Loucy (cell line): ENCODE results near the gene LDB3.
A peak's percentile ranks its signal among the peaks of the same experiment; 100 is the strongest.

Experiments
- H2AFZ ChIP-seq: fragments of 200-600 bp; sonication (generic); 2 replicates; pipeline ENCODE4 v1.6.0; 2016; ENCODE audit warnings: antibody characterized with exemption, mild to moderate bottlenecking, low read length, moderate library complexity
- H3F3A ChIP-seq: fragments of 200-600 bp; 2 replicates; pipeline ENCODE4 v1.6.0; 2016; ENCODE audit warnings: antibody characterized with exemption, low read depth, mild to moderate bottlenecking
- H3K27me3 ChIP-seq: fragments of 200-600 bp; sonication (generic); 2 replicates; pipeline ENCODE4 v1.6.1; 2014; ENCODE audit warnings: low read length, mild to moderate bottlenecking; ENCODE audit not compliant: insufficient read depth, poor library complexity, severe bottlenecking
- H3K36me3 ChIP-seq: fragments of 200-600 bp; sonication (generic); 2 replicates; pipeline ENCODE4 v1.6.1; 2016; ENCODE audit warnings: low read length; ENCODE audit not compliant: insufficient read depth
- H3K4me1 ChIP-seq: fragments of 200-600 bp; sonication (generic); 2 replicates; pipeline ENCODE4 v1.5.1; 2014; ENCODE audit warnings: low read length, mild to moderate bottlenecking; ENCODE audit not compliant: insufficient read depth, poor library complexity, severe bottlenecking
- H3K4me2 ChIP-seq: fragments of 200-600 bp; sonication (generic); 2 replicates; pipeline ENCODE4 v1.6.0; 2014; ENCODE audit warnings: antibody characterized with exemption, low read length, low read depth, mild to moderate bottlenecking; ENCODE audit not compliant: poor library complexity, severe bottlenecking
- H3K4me3 ChIP-seq: fragments of 200-600 bp; sonication (generic); 2 replicates; pipeline ENCODE4 v1.5.1; 2014; ENCODE audit warnings: low read length, mild to moderate bottlenecking, mixed read lengths; ENCODE audit not compliant: poor library complexity, severe bottlenecking
- H3K79me2 ChIP-seq: fragments of 200-600 bp; sonication (generic); 2 replicates; pipeline ENCODE4 v1.6.1; 2014; ENCODE audit warnings: low read length; ENCODE audit not compliant: insufficient read depth
- H3K9ac ChIP-seq: fragments of 200-600 bp; sonication (generic); 2 replicates; pipeline ENCODE4 v1.6.0; 2014; ENCODE audit warnings: mild to moderate bottlenecking, low read depth, low read length, moderate library complexity; ENCODE audit not compliant: poor library complexity, severe bottlenecking
- H3K9me2 ChIP-seq: fragments of 200-600 bp; sonication (generic); replicated peaks from 2 replicates; pipeline ENCODE4 v1.6.1; 2016; ENCODE audit warnings: low read depth, low read length, mixed read lengths
- H3K9me3 ChIP-seq: fragments of 200-600 bp; sonication (generic); 2 replicates; pipeline ENCODE4 v1.6.1; 2014; ENCODE audit warnings: mild to moderate bottlenecking, antibody characterized with exemption, low read length, low read depth; ENCODE audit not compliant: insufficient read depth
- H4K20me1 ChIP-seq: fragments of 200-600 bp; sonication (generic); 2 replicates; pipeline ENCODE4 v1.6.0; 2014; ENCODE audit warnings: antibody characterized with exemption, low read length, mild to moderate bottlenecking; ENCODE audit not compliant: insufficient read depth, poor library complexity, severe bottlenecking
- EZH2phosphoT487 ChIP-seq: fragments of 200-600 bp; IDR thresholded peaks from 2 replicates; pipeline ENCODE4 v1.6.1; 2018; ENCODE audit warnings: antibody characterized with exemption, mild to moderate bottlenecking, moderate library complexity, borderline replicate concordance
- TF ChIP-seq, protein P1 (sequence below): fragments of 200-600 bp; sonication (generic); conservative IDR thresholded peaks from 2 replicates; pipeline ENCODE4 v1.5.1; 2014; ENCODE audit warnings: mild to moderate bottlenecking, antibody characterized with exemption, low read length

The LDB3 gene

DNA sequence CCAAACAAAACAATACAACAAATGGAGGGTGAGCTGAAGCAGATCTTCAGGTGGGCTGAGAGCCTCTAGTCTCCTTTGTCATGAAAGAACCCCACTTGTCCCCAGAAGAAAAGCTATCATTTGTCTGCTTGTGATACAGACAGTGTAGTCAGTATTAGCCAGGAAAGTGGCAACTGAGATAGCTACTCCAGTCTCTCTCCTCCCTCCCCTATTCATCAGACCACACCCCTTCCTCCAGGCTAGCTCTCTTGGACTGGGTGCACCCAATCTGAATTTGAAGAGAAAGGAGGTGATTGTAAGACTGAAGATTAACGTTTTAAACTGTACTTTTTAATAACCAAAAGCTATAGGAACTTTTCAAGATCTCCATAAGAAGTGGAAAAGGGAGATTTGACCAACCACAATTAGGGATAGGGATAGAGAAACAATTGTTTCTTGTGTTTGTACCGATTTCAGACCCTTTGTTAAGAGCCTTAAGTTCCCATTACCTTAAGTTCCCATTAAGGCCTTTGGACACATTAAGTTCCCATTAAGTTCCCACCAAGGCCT lies 102.2 kb downstream of the LDB3 start:
- Histone ChIP-seq H3K4me1 (no peaks in the 10 kb centered on the region), H3K79me2 (no peaks in the 10 kb centered on the region), H3K4me2 (no peak overlapping the region)

GRCh38 chr10:86773498-86773897 lies 105.2 kb downstream of the LDB3 start:
- Histone ChIP-seq H4K20me1 (no peaks in the 10 kb centered on the region), H3K4me1 (no peaks in the 10 kb centered on the region), H3K9ac (no peak overlapping the region), H3K9me3 (no peaks in the 10 kb centered on the region), H3K79me2 (no peaks in the 10 kb centered on the region), H3K4me2 (no peak overlapping the region), H3K4me3 (no peak overlapping the region), H3K27me3 (peaks cover 11% of the 10 kb centered on the region), H3K9me2 (no peaks in the 10 kb centered on the region), H3K36me3 (no peaks in the 10 kb centered on the region), H3F3A (no peaks in the 10 kb centered on the region), H2AFZ (no peak overlapping the region)
- no peak for TF ChIP-seq EZH2phosphoT487
- TF ChIP-seq, protein P1, sequence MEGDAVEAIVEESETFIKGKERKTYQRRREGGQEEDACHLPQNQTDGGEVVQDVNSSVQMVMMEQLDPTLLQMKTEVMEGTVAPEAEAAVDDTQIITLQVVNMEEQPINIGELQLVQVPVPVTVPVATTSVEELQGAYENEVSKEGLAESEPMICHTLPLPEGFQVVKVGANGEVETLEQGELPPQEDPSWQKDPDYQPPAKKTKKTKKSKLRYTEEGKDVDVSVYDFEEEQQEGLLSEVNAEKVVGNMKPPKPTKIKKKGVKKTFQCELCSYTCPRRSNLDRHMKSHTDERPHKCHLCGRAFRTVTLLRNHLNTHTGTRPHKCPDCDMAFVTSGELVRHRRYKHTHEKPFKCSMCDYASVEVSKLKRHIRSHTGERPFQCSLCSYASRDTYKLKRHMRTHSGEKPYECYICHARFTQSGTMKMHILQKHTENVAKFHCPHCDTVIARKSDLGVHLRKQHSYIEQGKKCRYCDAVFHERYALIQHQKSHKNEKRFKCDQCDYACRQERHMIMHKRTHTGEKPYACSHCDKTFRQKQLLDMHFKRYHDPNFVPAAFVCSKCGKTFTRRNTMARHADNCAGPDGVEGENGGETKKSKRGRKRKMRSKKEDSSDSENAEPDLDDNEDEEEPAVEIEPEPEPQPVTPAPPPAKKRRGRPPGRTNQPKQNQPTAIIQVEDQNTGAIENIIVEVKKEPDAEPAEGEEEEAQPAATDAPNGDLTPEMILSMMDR: no peak

More for the DNA sequence above, 102.2 kb downstream of the LDB3 start:
- Histone ChIP-seq H3K27me3 (peaks cover 19% of the 10 kb centered on the region), H2AFZ (peak overlapping the region; percentile 24; the same call in 1 of the 2 replicates), H3K9me3 (no peaks in the 10 kb centered on the region), H3K9me2 (no peaks in the 10 kb centered on the region), H3K4me3 (no peak overlapping the region), H3F3A (no peaks in the 10 kb centered on the region), H3K9ac (no peak overlapping the region), H4K20me1 (no peaks in the 10 kb centered on the region), H3K36me3 (no peaks in the 10 kb centered on the region)
- TF ChIP-seq EZH2phosphoT487: no peak
- TF ChIP-seq, protein P1: no peak

DNA sequence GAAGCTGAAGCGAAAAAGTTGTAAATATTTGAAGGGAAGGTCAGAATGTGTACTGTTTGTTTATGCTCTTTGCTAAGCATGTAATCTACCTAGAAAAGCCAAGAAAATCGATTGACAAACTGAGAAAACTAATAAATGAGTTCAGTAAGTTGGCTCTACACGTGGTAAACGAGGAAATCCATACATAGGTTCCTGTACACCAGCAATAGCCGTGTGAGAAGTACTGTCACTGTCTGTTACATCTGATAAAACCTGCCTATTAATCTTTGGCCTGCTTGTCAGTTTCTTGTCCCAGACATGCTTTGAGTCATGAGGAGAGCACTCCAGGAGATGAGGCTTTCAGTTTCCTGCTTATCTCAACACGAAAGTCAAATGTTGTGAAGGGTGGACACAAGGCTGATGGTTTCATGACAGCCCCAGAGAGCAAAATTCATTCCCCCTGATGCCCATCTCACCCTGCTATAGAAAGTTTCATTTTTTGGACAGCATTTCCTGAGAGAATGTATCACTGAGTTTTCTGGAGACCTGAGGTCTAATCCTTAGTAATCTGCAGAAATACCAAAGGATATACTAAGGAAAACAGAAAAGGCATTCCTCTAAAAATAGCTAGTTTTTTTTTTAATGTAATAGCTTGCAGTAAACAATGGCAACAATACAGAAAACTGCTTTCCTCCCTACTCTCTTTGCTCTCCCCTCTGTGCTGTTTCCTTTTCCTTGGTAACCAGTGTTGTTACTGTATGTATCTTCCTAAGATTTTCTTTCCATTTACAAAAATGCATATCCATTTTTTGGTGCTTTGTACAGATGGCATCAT lies 107.0 kb downstream of the LDB3 start:
- no peaks in the 10 kb centered on the region for H3F3A ChIP-seq
- no peak for TF ChIP-seq EZH2phosphoT487
- TF ChIP-seq, protein P1: no peak
- H3K27me3 ChIP-seq: peaks cover 5% of the 10 kb centered on the region
- no peaks in the 10 kb centered on the region for H3K4me1 ChIP-seq
- no peak overlapping the region for H3K9ac ChIP-seq
- peak overlapping the region; percentile 17; the same call in 1 of the 2 replicates for H2AFZ ChIP-seq
- H3K4me2 ChIP-seq: no peak overlapping the region
- H4K20me1 ChIP-seq: no peaks in the 10 kb centered on the region
- H3K9me3 ChIP-seq: no peaks in the 10 kb centered on the region
- no peaks in the 10 kb centered on the region for H3K9me2 ChIP-seq
- no peaks in the 10 kb centered on the region for H3K36me3 ChIP-seq
- no peaks in the 10 kb centered on the region for H3K79me2 ChIP-seq
- no peak overlapping the region for H3K4me3 ChIP-seq
